Sigmoid colon (tissue), 7 donors: Measurements from ENCODE around the gene IL15. TPM values are rescaled to one million over a fixed set of nuclear protein-coding genes. Genes with fewer than 3 reads are reported as not detected.
A peak's percentile ranks its signal among the peaks of the same experiment; 100 is the strongest.

Experiments
- DNase-seq: peaks from one replicate; pipeline ENCODE4 v3.0.0-alpha.2; 2019
- H3K27ac ChIP-seq, 4 donors: fragments of 200-600 bp; sonication (generic); one replicate each; pipeline ENCODE4 v1.5.1; 2016 to 2019; ENCODE audit warnings: mild to moderate bottlenecking in 1 of 4
- H3K27me3 ChIP-seq, 3 donors: fragments of 200-600 bp; sonication (generic); one replicate each; pipeline ENCODE4 v1.5.1; 2019; ENCODE audit warnings: mild to moderate bottlenecking in 1 of 3
- H3K36me3 ChIP-seq, 4 donors: fragments of 200-600 bp; sonication (generic); one replicate each; pipeline ENCODE4 v1.5.1; 2016 to 2019
- H3K4me1 ChIP-seq, 4 donors: fragments of 200-600 bp; sonication (generic); one replicate each; pipeline ENCODE4 v1.5.1; 2017 to 2019
- H3K4me3 ChIP-seq, 4 donors: fragments of 200-600 bp; sonication (generic); one replicate each; pipeline ENCODE4 v1.5.1; 2017 to 2019; ENCODE audit warnings: mild to moderate bottlenecking in 2 of 4, moderate library complexity in 1 of 4
- H3K9me3 ChIP-seq, 4 donors: fragments of 200-600 bp in 3 of 4; sonication (generic) in 3 of 4; one replicate each; pipeline versions ENCODE4 v1.5.1 to v1.6.1; 2013 to 2019
- CTCF ChIP-seq, 4 experiments: fragments of 450-650 bp in 3 of 4; fragments of 200-600 bp in 1 of 4; IDR thresholded peaks; one replicate each; pipeline ENCODE4 v1.5.1; 2016 to 2019; ENCODE audit warnings: antibody characterized with exemption in 4 of 4, mild to moderate bottlenecking in 3 of 4, moderate library complexity in 2 of 4
- EP300 ChIP-seq, 4 donors: sonication (generic); formaldehyde crosslinking; IDR thresholded peaks; one replicate each; pipeline ENCODE4 v1.6.1; 2017; ENCODE audit warnings: antibody characterized with exemption in 4 of 4
- POLR2A ChIP-seq, 2 donors: fragments of 450-650 bp; IDR thresholded peaks; one replicate each; pipeline ENCODE4 v1.6.1; 2016; ENCODE audit warnings: antibody characterized with exemption in 2 of 2, mild to moderate bottlenecking in 2 of 2, moderate library complexity in 2 of 2
- POLR2AphosphoS5 ChIP-seq, 4 donors: sonication (generic); formaldehyde crosslinking; IDR thresholded peaks; one replicate each; pipeline ENCODE4 v1.6.1; 2017; ENCODE audit warnings: antibody characterized with exemption in 4 of 4
- WGBS, 2 donors: extraction: QIAGEN DNeasy Blood & Tissue Kit; methylation state at CpG; one replicate each; pipeline ENCODE4 v1.1.7; 2013; 5-methylcytosine and 5-hydroxymethylcytosine counted together
- intact Hi-C: fragments of 100-400 bp; cut with DNase I; formaldehyde crosslinking; loops from one replicate; pipeline ENCODE4 v1.15.1; 2023
- polyA plus RNA-seq, 3 donors: library from polyadenylated mRNA; stranded (reverse); fragments of 200-250 nt; gene quantifications; one replicate each; pipeline ENCODE4 v1.2.3, GENCODE V29; 2013
- total RNA-seq, 4 donors: library from RNA; depleted of rRNA; stranded (reverse); fragments of >200 nt; gene quantifications; one replicate each; pipeline ENCODE4 v1.1.0, GENCODE V29; 2016
- donor health status: healthy with polysubstance abuse.
- donor health status: Bipolar disorder and iron deficiency.
- donor health status: healthy.

The IL15 gene
- total and polyA plus RNA-seq, 7 donors, result 5.9 to 16.1 (median 6.5) TPM

DNA sequence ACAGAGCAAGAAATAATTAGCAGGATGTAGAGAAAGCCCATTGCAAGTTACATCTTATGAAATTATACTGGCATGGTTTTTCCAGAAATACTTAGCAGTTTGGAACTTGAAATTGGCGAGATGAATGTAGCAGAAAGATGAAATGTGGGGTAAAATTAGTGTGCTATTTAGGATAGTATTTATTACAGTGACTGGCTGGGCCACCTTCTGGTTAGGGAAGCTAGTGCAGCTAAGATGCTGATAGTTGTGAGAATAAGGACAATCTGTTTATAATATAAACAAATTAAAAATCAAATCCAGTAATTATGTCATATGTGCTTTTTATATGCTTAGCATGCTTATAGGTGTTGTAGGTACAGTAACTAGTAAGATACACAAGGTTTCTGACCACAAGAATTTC is 74.8 kb downstream of the IL15 start:
- no peak overlapping the region for H3K4me3 ChIP-seq
- no peaks in the 10 kb centered on the region for H3K36me3 ChIP-seq
- H3K9me3 ChIP-seq, result peaks cover 0 to 4% (median under 1%) of the 10 kb centered on the region in 4 donors
- 69 to 73% methylated on average over 1 of the region's 1 CpG for WGBS, 2 donors
- H3K27ac ChIP-seq, result no peak overlapping the region
- intact Hi-C loops, result loop anchor here (5.0 kb wide), 1 partner anchor 364 kb away; no protein-coding TSS in a partner anchor
- no peaks in the 10 kb centered on the region for H3K27me3 ChIP-seq
- no peaks in the 10 kb centered on the region for H3K4me1 ChIP-seq
- DNase-seq, result no peak
- TF ChIP-seq EP300 (IDR thresholded peaks at IDR 0.05), result no peak
- TF ChIP-seq CTCF (IDR thresholded peaks at IDR 0.05), result peak in 3 of 4 experiments; percentile 37 to 55 (median 42)

GRCh38 chr4:141713185-141713584 is 76.8 kb downstream of the IL15 start:
- H3K4me1 ChIP-seq, result no peaks in the 10 kb centered on the region
- H3K4me3 ChIP-seq, result no peak overlapping the region
- no peaks in the 10 kb centered on the region for H3K36me3 ChIP-seq
- no peaks in the 10 kb centered on the region for H3K9me3 ChIP-seq
- DNase-seq, result no peak
- TF ChIP-seq POLR2A (IDR thresholded peaks at IDR 0.05) (no peak), POLR2AphosphoS5 (IDR thresholded peaks at IDR 0.05) (no peak), CTCF (IDR thresholded peaks at IDR 0.05) (no peak), EP300 (IDR thresholded peaks at IDR 0.05) (no peak)
- H3K27me3 ChIP-seq, result no peaks in the 10 kb centered on the region
- WGBS, 2 donors, result 86 to 88% methylated on average over 4 of the region's 4 CpGs
- intact Hi-C loops, result loop anchor here (5.0 kb wide), 1 partner anchor 366 kb away; no protein-coding TSS in a partner anchor
- no peak overlapping the region for H3K27ac ChIP-seq

DNA sequence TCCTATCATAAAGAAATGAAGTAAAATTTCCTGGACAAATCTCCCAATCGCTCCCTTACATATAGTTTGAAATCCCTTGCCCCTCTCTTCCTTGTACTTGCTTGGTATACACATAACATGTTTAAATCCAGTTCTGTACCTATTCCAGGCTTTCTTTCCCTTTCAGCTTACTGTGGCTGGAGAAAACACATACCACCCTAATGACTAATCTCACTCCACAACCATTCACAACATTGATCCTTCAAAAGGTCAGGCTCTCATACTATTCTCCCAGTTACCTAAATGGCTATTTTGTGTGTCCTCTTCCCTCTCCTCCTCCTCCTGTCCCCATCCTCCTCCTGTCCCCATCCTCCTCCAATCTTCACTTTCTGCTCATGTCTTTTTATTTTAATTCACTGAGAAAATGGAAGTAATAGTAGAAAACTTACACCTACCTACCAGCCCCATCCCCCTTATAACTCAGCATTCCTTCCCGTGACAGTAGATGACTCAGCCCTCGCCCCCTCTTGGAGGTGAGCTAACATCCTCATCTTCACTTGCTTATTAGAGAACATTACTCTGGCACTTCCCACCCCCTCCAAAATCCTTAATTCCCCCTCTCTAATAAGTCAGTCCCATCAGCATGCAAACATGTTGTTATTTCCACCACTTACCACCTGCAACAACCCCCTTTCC is 77.5 kb downstream of the IL15 start:
- no peaks in the 10 kb centered on the region for H3K4me1 ChIP-seq
- WGBS, 2 donors, result 94 to 95% methylated on average over 3 of the region's 3 CpGs
- TF ChIP-seq POLR2A (IDR thresholded peaks at IDR 0.05), result no peak
- no peak for TF ChIP-seq EP300 (IDR thresholded peaks at IDR 0.05)
- TF ChIP-seq CTCF (IDR thresholded peaks at IDR 0.05), result no peak
- no peak for TF ChIP-seq POLR2AphosphoS5 (IDR thresholded peaks at IDR 0.05)
- no peak for DNase-seq
- no peak overlapping the region for H3K4me3 ChIP-seq
- no peaks in the 10 kb centered on the region for H3K27me3 ChIP-seq
- intact Hi-C loops, result loop anchor here (5.0 kb wide), 1 partner anchor 367 kb away; no protein-coding TSS in a partner anchor
- no peak overlapping the region for H3K27ac ChIP-seq
- H3K36me3 ChIP-seq, result no peaks in the 10 kb centered on the region
- no peaks in the 10 kb centered on the region for H3K9me3 ChIP-seq

DNA sequence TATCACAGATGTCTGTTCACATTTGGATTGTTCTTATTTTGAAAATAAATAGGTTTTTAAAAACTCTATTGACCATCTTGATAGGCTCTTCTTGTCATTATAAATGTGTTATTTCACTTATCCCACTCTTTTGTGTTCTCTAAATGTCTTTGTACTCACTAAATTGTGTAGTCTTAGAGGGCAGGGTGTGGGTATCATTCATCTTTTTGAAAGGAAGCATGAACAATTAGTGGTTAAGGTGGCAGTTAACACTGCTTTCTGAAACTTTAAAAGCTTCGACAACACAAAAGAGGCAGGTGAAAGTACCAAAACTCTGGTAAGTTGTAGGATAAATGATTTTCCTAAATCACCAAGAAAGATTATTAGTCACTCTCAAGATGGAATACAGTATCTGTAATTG is 83.2 kb downstream of the IL15 start:
- Histone ChIP-seq H3K36me3 (peaks cover 0 to 14% (median 0%) of the 10 kb centered on the region in 4 donors), H3K4me1 (no peaks in the 10 kb centered on the region), H3K4me3 (no peak overlapping the region), H3K27ac (no peak overlapping the region), H3K9me3 (no peaks in the 10 kb centered on the region), H3K27me3 (no peaks in the 10 kb centered on the region)
- TF ChIP-seq POLR2A (IDR thresholded peaks at IDR 0.05) (no peak), EP300 (IDR thresholded peaks at IDR 0.05) (no peak), POLR2AphosphoS5 (IDR thresholded peaks at IDR 0.05) (no peak), CTCF (IDR thresholded peaks at IDR 0.05) (no peak)
- intact Hi-C loops, result no loop called here
- 80 to 88% methylated on average over 1 of the region's 1 CpG for WGBS, 2 donors
- DNase-seq, result no peak

DNA sequence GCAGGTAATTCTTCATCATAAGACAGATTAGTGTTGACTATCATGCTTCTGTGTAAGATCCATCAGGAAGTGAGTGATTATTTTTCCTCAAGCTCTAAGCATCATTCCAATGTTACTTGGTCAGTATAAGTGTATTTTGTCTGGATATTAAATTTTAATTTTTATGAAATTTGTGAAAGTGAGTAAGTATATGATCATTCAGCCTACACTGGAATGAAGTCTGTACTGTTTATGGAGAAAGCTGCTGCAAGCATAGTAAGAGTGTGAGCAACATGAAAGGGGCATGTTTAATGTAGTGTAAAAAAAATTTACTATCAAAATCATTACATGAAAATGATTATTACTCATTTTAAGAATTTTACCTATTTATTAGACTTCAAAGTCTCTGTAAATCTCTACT is 84.8 kb downstream of the IL15 start:
- DNase-seq, result no peak
- H3K4me3 ChIP-seq, result no peak overlapping the region
- peaks cover 0 to 14% (median 0%) of the 10 kb centered on the region in 4 donors for H3K36me3 ChIP-seq
- TF ChIP-seq CTCF (IDR thresholded peaks at IDR 0.05) (no peak), POLR2A (IDR thresholded peaks at IDR 0.05) (no peak), EP300 (IDR thresholded peaks at IDR 0.05) (no peak), POLR2AphosphoS5 (IDR thresholded peaks at IDR 0.05) (no peak)
- H3K27me3 ChIP-seq, result no peaks in the 10 kb centered on the region
- intact Hi-C loops, result no loop called here
- no peak overlapping the region for H3K27ac ChIP-seq
- no peaks in the 10 kb centered on the region for H3K9me3 ChIP-seq
- H3K4me1 ChIP-seq, result no peaks in the 10 kb centered on the region
